GDM1 (cell line): ENCODE measurements around the gene CST11.

Experiments used
- DNase-seq: peaks from one replicate; lab custom pipeline; 2025; lab: John Stamatoyannopoulos, UW

CST11 gene

DNA sequence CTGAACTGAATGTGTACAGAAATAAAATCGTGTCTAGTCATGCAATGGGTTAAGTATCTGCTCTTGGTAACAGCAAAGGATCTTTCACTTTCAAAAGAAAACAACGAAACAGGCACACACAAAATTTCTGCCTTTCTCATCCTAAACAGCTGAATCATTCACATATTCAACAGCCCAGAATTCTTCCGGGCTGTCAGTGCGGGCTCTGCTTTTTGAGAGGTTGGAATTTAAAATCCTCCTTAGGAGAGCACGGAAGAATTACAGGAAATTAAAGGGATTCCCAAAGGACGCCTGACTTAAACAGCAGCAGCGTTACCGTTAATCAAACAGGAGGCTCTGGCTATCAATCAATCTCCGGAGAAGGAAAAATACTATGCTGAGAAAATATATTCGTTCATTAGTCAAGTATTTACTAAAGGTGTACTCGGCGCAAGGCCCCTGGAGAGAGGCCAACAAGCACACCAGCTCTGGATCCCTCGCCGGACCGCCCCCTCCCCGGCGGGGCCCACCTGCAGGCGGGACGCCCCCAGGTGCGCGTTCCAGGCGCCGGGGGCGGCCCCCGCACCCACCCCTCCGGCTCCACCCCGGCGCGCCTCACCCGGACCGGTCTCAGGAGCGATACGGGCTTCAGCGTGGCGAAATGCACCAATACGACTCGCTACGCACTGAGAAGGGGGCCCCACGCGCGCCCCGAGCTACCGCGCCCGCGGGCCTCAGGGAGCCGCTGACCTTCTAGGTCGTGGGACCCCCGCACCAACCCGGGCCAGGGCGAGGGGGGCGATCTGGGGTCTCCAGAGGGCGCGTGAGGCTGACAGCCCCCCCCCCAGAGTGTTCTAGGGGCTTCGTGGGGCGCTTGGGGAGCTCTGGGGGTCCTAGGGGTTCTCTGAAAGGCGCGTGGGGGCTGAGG, 32.4 kb downstream of the CST11 start:
- peak; percentile 8 for DNase-seq

DNA sequence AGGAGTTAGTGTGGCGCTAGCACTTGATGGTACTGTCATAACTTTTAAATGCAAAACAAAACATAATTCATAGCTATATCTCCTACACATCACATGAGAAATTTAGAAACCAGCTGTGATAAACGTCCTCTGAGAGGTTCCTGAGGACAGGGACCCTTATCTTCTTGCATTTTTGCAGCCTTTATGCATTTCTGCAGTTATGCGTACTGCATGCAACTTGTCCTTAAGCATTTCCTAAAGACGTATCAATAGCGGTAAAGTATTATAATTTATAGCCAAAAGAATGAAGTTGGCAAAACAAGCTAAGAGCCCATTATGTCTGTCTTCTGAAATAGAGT, 33.0 kb downstream of the CST11 start:
- no peak for DNase-seq

DNA sequence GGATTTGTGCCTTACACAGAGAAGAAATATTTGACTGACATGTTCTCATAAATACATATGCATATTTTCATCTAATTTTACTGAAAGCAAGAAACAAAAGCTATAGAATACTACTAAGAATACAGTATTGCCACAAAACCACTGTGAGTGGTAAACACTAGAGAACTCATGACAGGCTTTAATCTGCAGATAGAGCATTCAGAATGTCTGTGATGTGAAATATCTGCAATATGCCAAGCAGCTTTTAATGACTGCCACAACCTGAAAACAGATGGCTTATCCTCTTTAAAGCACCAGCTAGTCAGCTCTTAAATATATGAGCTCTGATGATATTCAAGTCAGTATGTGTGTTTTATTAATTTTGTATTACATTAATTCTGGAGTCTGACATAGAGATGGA, 34.8 kb downstream of the CST11 start:
- no peak for DNase-seq

DNA sequence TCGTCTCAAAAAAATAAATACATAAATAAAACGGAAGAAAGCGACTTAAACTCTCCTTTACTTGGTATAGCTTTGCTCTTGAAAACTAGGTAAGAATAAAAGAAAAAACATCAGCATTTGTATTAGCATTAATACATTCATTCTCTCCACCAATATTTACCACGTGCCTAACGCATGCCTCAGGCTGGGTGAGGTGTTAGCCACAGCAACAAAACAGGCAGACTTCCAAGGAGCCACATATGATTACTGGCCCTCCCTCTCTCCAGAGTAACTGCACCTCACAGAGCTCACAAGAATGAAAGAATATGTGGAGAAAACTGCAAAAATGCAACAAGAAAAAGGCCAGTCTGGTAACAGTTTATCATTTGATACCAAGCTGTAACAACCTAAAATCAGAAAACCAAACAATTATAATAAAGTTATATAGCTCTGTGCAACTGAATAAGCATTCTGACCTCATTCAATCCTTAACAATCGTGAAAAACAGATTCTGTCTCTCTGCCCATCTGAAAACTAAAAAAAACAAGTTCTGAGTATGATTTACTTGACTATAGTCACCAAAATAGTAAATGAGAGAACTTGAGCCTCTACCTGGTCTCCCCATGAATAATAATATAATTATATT, 36.6 kb downstream of the CST11 start:
- DNase-seq, result no peak

DNA sequence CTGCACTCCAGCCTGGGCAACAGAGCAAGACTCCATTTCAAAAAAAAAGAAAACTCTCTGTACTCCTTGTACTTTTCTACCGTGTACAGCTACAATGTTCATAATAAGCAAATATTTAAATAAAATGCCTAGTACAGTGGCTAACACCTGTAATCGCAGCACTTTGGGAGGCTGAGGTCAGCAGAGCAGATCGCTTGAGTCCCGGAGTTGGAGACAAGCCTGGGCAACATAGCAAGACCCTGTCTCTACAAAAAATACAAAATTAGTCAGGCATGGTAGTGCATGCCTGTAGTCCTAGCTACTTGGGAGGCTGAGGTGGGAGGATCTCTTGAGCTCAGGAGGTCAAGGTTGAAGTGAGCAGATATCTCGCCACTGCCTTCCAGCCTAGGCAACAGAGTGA, 37.1 kb downstream of the CST11 start:
- no peak for DNase-seq

DNA sequence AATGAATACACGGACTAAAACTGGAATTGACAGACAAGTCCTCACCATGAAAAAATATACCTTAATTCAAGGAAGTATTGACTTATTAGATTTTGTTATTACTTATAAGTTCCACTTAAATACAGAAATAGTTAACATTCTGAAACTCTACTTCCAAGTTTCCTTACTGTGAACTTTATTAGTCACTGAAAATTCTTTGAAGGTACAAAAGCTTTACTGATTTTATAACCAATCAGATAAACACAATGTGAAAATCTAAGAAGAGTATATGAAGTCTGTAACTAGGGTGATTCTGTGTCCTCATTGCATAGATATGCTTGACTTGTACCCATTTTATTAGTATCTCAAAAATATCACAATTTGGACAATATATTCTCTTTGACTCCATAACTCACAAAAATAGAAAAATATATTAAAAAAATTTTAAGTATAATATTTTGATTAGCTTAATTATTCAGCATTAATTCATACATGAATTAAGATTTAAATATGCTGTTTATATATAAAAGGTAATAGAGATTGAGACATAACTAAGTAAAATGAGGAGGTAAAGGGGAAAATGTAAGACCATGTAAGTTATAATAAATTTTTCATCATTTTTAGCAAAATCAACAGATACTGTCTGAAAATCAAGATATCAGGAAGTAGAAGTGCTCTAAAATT, 38.0 kb downstream of the CST11 start:
- no peak for DNase-seq

DNA sequence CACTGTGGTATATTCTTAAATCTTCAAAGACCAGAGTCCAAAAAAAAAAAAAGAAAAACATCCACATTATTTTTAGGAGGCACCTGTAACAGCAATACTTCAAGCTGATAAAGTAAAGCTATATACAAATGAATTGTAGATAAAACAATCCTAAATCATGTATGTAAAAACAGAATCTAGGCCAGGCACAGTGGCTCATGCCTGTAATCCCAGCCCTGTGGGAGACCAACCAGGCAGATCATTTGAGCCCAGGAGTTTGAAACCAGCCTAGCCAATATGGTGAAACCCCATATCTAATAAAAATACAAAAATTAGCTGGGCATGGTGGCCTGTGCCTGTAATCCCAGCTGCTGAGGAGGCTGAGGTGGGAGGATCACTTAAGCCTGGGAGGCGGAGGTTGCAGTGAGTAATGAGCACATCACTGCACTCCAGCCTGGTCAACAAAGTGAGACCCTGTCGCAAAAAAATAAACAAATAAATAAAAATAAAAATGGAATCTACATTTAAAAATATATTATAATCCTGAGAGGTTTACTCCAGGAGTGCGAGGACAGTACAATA, 38.7 kb downstream of the CST11 start:
- DNase-seq, result no peak

DNA sequence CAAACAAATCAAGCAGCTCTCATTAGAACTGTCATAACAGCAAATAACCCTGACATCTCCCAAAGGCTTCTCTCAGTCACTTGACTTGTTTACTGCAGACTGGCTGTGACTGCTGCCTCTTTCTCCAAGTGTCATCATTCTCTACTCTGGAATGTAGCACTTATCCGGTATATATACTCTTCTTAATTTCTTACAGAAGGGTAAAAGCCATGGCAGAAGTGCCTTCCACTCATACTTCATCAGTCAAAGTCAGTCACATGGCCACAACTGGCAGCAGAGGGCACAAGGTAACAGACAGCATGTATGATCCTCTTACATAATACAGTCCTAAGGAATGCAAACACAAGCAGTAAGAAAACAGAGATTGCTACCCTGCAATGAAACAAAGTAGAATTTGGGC, 40.6 kb downstream of the CST11 start:
- DNase-seq, result no peak

DNA sequence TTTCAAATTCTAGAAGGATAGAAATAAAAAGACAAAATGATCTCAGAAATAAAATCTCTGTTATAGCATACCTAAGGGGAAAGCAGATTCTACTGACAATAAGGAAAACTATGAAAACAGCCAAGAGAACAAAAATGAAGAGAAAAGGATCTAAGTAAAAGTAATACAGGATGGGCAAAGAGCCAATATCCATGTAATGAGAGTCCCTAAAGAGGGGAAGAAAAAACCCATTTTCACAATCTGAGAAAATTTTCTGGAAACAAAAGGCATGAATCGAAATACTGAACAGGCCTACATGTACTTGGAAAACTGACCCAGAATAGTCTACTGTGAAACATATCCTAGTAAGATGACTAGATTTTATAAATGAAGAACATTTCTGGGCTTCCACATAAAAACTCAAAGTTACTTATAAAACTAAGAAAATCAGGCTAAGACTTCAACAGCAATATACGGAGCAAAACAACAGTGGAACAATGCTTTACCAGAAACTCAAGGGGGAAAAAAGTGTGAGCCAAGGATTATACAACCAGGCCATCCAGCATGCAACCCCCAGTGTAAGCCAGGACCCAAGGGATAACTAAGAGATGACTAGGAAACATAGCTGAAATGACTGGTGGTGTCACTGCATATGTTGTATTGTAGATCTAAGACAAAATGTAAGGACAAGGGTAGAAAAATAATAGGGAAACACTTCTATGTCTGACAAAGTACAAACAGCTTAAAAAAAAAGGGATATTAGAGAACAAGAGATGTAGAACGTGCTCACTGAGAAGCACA, 41.6 kb downstream of the CST11 start:
- DNase-seq, result no peak

DNA sequence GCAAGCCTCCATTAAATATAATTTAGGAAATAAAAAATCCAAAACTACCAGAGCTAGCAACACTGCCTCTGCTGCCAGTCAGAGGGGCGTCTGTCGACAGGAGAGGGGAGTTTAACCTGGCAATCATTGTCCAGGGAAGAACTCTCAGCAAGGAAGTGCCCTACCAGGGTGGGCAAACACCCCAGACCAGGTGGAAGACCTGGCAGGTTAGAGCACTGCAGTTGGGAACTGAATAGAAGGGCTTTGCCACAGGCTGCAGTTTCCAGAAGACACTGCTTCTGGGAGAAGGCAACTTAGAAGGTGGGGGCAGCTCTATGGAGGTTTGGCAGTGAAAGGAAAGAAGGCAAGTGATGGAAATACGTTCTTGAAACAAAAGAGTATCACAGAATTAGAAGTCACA, 42.9 kb downstream of the CST11 start:
- DNase-seq, result no peak

DNA sequence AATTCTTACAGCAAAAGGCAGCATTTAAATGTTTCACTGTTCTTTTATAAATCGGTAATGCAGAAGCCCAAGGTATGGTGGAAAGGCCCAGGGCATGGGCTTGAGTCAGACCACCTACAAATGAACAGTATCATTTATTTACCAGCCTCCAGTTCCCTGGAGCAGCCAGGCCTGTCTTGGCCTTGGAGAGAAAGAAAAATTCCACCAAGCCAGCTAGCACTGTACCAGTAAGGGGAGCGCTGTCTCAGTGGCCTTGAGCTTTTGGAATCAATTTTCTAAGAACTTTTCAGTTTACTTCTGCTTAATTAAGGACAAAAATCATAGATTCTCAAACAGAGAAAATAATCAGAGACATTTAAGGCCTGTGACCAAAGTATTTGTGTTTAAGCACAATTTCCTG, 43.7 kb downstream of the CST11 start:
- no peak for DNase-seq

DNA sequence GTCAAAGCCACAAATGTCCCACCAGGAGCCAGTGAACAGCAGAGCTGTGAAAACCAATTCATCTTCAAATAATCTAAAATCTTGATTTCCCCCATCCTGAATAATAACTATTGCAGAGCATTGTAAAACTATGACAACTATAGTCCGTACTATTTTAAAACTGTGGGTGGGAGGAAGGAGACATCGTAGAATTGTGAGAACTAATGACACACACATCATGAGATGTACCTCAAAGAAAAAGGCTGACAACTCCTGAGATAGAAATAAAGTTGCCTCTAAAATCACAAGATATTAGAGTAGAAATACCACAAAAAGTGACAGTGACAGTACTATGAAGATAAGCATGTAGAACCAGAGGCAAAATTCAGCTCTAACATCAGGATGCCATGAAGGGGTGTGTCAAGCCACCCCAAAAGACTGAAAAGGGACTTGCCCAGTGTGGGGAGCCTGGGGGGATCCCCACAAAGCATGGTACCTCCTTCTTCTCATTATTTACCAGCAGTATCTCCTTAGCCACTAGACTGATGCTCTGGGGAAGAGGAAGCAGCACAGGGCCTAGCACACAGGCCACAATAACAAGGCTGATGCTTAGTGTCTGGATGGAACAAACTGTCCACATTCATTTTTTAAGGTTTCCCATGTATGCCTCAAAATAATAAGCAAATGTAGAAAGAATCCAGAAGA, 44.8 kb downstream of the CST11 start:
- no peak for DNase-seq

DNA sequence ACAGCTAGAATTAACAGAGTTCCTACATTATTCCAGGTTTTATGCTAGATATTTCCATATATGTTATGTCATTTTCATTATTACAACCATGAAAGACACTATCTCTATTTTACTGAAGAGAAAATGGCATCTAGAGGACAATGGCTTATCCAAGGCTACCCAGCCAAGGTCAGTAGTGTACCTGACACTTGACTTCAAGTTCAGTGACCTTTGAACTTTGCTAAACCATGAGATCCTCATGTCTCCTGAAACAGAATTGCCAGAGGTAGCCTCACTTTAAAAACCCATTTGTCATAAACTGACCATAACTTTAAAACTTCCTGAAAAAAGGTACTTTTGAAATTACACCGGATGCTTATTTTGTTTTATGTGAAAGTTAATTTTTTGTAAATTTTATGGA, 45.8 kb downstream of the CST11 start:
- no peak for DNase-seq

DNA sequence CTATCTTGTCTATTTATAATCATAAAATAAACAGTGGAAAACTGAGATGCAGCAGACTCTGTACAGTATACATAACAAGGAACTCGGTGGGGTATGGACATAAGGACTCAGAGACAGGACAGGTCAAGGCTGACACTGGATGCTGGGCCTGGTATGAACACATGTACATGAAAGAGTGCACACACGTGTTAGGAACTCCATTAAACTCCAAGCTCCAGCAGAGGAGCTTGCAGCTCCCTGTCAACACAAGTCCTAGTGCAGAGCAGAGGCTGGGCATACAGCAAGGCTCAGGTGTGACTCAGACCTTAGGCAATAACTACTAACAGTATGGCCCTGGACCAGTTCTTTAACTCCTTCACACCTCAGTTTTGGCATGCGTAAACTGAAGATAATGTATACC, 48.5 kb downstream of the CST11 start:
- no peak for DNase-seq

DNA sequence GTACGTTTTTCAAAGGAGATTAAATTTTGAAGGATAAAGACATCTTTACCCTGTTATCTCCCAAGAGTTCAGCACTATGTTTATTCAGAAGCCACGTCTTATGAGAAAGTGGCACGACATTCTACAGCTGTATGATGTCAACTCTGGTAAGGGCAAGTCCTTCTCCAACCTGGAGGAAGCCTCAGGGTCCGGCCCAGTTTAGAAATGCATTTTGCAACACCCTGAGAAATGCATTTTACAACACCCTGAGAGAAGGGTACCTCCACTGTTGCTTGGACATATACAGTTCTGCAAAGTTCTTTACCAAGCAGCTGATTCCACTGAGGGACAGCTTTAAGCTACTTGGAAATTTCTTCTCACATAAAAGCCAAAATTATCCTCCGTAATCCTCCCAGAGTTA, 48.9 kb downstream of the CST11 start:
- no peak for DNase-seq

DNA sequence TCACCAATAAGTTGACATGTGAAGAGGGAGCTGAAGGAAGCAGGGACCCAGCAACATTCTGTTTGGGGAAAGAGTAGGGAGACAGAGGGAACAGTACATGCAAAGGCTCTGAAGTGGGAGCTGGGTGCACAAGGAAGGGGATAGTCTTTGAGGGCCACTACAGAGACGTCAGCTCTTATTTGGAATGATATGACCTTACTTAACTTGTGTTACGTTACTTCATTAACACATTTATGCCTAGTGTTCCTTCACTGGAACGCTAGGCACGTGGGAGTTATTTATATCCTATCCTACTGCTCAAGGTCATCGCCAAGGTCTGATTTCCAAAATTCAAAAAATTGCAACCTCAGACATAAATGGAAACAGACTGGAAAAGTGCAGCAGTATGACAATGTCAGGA, 51.6 kb downstream of the CST11 start:
- no peak for DNase-seq
